Body of pancreas (tissue), 4 donors: ENCODE measurements around the gene PDE9A. TPM values are rescaled to one million over a fixed set of nuclear protein-coding genes. Genes with fewer than 3 reads are reported as not detected.
A peak's percentile ranks its signal among the peaks of the same experiment; 100 is the strongest.

Experiments
- ATAC-seq: fragments of 150-250 bp; one replicate; pipeline ENCODE4 v1.9.1; 2016
- DNase-seq, 4 donors: peaks; one replicate each; pipeline ENCODE4 v3.0.0-alpha.2; 2019
- H3K27ac ChIP-seq, 4 donors: fragments of 200-600 bp; sonication (generic); 1 replicate in 3 of 4; 2 replicates in 1 of 4; pipeline versions ENCODE4 v1.5.1 to v1.6.1; 2016 to 2019; ENCODE audit warnings: mild to moderate bottlenecking in 1 of 4, mixed read lengths in 1 of 4, moderate library complexity in 1 of 4
- H3K27me3 ChIP-seq, 2 donors: fragments of 200-600 bp; sonication (generic); one replicate each; pipeline ENCODE4 v1.6.0; 2016; ENCODE audit warnings: mild to moderate bottlenecking in 1 of 2
- H3K36me3 ChIP-seq, 2 donors: fragments of 200-600 bp; sonication (generic); replicated peaks in 1 of 2; 2 replicates each; pipeline ENCODE4 v1.5.1; 2016; ENCODE audit warnings: low read depth in 2 of 2; ENCODE audit not compliant: insufficient read depth in 1 of 2
- H3K4me1 ChIP-seq: fragments of 200-600 bp; sonication (generic); one replicate; pipeline ENCODE4 v1.6.0; 2016
- H3K4me3 ChIP-seq, 2 donors: fragments of 200-600 bp; sonication (generic); 1 replicate in 1 of 2; 2 replicates in 1 of 2; pipeline ENCODE4 v1.5.1; 2016 to 2019
- H3K9me3 ChIP-seq, 3 donors: fragments of 200-600 bp; sonication (generic); 1 replicate in 2 of 3; 2 replicates in 1 of 3; pipeline ENCODE4 v1.5.1; 2016
- POLR2A ChIP-seq, 3 donors: fragments of 450-650 bp; IDR thresholded peaks; one replicate each; pipeline ENCODE4 v1.6.1; 2016; ENCODE audit warnings: antibody characterized with exemption in 3 of 3, mild to moderate bottlenecking in 2 of 3
- WGBS, 2 donors: methylation state at CpG; one replicate each; pipeline ENCODE4 v1.1.5; 2017; 5-methylcytosine and 5-hydroxymethylcytosine counted together
- intact Hi-C: fragments of 100-400 bp; cut with DNase I; formaldehyde crosslinking; loops from one replicate; pipeline ENCODE4 v1.15.1; 2023
- total RNA-seq, 2 donors: library from RNA; depleted of rRNA; stranded (reverse); fragments of >200 nt; gene quantifications; one replicate each; pipeline ENCODE4 v1.1.0, GENCODE V29; 2016
- TF ChIP-seq, protein P1 (sequence below), 7 experiments: fragments of 450-650 bp in 4 of 7; fragments of 200-600 bp in 3 of 7; sonication (generic) in 3 of 7; IDR thresholded peaks; one replicate each; pipeline ENCODE4 v1.5.1; 2016 to 2019; ENCODE audit warnings: antibody characterized with exemption in 7 of 7

The PDE9A gene
- total RNA-seq, 2 donors from 2014 or later = 5.2 to 7.9 TPM

DNA sequence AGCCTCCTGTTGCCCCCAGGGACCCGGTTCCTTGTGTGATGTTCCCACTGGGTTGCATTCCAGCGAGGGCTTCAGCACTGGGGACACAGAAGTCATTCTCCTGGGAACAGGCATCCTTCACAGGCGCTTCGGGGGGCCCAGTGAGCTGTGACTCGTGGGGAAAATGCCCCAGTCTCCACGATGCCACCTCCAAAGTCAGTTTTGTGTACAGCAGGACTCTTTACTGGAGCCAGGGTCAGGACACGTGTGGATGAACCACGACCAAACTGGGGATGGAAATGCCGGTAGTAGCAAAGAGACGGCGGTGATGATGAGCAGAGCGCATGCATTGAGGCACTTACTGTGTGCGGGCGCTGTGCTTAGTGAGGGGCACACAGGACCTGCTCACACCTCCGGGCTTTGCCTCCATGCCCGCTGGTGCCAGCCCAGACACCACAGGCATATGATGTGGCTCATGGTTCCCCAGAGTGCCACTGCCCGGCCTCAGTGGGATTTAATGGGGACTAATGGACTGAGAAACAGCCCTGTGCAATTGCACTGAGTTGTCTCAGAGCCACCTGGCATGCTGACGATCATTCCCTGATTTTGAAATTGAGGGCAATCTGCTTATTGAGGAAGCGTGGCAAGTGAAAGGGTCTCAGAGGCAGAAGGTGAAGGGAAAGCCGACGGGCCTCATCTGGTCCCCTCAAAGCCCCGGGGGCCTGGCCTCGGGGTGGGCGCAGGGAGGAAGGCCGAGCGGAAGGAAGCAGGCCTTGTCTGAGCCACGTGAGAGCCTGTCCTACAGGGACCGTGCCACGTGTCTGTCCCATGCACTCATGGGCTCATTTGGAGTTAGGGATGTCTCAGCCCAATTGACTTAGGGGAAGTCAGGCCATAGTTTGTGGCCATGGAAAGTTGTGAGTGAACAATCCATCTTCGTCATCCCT, 91.4 kb downstream of the PDE9A start:
- TF ChIP-seq, protein P1, sequence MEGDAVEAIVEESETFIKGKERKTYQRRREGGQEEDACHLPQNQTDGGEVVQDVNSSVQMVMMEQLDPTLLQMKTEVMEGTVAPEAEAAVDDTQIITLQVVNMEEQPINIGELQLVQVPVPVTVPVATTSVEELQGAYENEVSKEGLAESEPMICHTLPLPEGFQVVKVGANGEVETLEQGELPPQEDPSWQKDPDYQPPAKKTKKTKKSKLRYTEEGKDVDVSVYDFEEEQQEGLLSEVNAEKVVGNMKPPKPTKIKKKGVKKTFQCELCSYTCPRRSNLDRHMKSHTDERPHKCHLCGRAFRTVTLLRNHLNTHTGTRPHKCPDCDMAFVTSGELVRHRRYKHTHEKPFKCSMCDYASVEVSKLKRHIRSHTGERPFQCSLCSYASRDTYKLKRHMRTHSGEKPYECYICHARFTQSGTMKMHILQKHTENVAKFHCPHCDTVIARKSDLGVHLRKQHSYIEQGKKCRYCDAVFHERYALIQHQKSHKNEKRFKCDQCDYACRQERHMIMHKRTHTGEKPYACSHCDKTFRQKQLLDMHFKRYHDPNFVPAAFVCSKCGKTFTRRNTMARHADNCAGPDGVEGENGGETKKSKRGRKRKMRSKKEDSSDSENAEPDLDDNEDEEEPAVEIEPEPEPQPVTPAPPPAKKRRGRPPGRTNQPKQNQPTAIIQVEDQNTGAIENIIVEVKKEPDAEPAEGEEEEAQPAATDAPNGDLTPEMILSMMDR (IDR thresholded peaks at IDR 0.05) = no peak
- TF ChIP-seq POLR2A (IDR thresholded peaks at IDR 0.05) = no peak
- no peak for DNase-seq

DNA sequence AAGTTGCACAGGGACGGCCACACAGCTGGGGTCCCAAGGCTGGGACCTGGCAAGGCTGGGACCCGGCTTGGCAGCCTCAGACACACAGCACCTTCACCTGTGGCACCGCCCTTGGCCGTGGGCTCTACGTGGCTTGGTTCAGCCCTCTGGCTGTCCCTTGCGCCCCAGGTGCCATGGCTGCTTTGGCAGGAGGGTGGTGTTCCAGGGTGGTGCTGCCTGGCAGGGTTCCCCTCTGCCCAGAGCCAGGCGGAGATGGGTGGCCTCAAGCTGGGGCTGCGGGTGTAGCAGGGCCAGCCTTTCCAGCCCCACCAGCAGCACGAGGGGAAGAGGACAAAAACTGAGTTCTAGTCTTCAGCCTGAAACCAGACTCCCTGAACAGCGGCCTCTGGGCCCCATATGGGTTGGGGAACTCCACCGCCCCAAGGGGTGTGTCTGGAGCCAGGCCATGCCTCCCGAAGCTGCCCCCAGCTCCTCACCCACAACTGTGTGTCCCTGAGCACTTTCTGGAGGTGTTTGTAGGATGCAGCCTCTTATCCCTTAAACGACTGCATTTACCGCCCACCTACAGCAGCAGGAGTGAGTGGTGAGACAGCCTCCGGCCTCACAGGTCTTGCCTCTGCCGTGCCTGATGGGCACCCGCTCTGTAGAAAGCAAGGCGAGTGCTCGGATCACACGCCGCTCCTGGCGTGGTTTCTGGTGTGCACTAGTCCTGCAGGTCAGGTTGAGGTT, 92.3 kb downstream of the PDE9A start:
- 80 to 81% methylated on average over 10 to 21 of the region's 22 CpGs for WGBS, 2 donors
- Histone ChIP-seq H3K27me3 (no peaks in the 10 kb centered on the region), H3K9me3 (no peaks in the 10 kb centered on the region), H3K36me3 (no peaks in the 10 kb centered on the region), H3K4me1 (peaks cover 18% of the 10 kb centered on the region), H3K27ac (no peak overlapping the region), H3K4me3 (no peak overlapping the region)
- no peak for TF ChIP-seq POLR2A (IDR thresholded peaks at IDR 0.05)
- TF ChIP-seq, protein P1 (IDR thresholded peaks at IDR 0.05) = no peak
- intact Hi-C loops = no loop called here
- ATAC-seq = no peak
- DNase-seq = no peak

More for the DNA sequence above, 91.4 kb downstream of the PDE9A start:
- no peaks in the 10 kb centered on the region for H3K36me3 ChIP-seq
- H3K4me3 ChIP-seq = no peak overlapping the region
- H3K27me3 ChIP-seq = no peaks in the 10 kb centered on the region
- H3K4me1 ChIP-seq = peaks cover 18% of the 10 kb centered on the region
- no peak overlapping the region for H3K27ac ChIP-seq
- intact Hi-C loops = no loop called here
- ATAC-seq = no peak
- 68 to 71% methylated on average over 21 to 30 of the region's 30 CpGs for WGBS, 2 donors
- H3K9me3 ChIP-seq = no peaks in the 10 kb centered on the region

DNA sequence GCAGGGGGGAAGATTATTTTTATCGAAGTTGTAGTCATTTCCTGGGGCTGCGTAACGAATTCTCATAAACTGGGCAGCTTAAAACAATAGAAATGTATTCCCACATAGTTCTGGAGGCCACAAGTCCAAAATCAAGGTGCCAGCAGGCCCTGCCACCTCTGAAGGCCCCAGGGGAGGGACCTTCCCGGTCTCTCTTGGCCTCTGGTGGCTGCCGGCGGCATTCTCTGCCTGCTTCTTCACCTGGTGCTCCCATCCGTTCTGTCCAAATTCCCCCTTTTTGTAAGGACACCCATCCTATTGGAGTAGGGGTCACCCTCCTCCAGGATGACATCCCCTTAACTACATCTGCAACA, 92.8 kb downstream of the PDE9A start:
- no peak overlapping the region for H3K27ac ChIP-seq
- intact Hi-C loops = no loop called here
- H3K4me1 ChIP-seq = peaks cover 18% of the 10 kb centered on the region

DNA sequence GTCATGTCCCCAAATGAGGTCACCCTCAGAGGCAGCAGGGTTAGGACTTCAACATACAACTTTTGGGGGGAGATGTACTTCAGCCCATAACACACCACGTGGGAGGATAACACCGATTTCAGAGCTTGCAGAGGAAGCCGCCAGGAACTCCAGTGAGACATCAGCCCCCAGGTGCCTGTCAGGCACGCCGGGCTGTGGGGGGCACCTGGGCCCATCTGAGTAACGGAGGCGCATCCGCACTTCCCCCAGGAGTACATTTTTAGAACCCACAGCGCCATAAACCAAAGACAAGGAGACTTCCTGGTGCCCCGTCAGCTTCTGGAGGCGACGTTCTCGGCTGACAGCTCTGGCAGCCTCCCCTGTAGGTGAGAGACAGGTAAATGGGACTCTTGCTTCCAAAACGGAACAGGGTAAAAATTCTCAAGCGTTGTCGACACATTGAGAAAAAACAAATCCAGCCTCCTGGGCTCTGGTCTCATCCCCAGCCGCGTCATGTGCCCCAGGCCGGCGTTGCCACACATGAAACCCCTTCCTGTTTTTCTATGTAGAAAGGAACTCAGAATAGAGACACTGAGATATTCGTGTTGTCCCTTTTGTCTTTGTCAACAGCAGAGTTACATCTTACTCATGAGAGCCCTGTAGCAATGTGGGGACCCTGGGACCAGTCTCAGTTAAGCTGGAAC, 93.3 kb downstream of the PDE9A start:
- H3K4me3 ChIP-seq = no peak overlapping the region
- H3K4me1 ChIP-seq = peaks cover 18% of the 10 kb centered on the region
- peak overlapping the region in 2 of 4 donors; percentile 48 to 52 for H3K27ac ChIP-seq
- TF ChIP-seq POLR2A (IDR thresholded peaks at IDR 0.05) = no peak
- TF ChIP-seq, protein P1 (IDR thresholded peaks at IDR 0.05) = no peak
- peak in 1 of 4 donors; percentile 34 for DNase-seq
- intact Hi-C loops = no loop called here
- H3K9me3 ChIP-seq = no peaks in the 10 kb centered on the region
- no peaks in the 10 kb centered on the region for H3K27me3 ChIP-seq
- WGBS, 2 donors = 64 to 82% methylated on average over 14 to 21 of the region's 21 CpGs
- ATAC-seq = no peak
- H3K36me3 ChIP-seq = no peaks in the 10 kb centered on the region

More for the DNA sequence above, 92.8 kb downstream of the PDE9A start:
- ATAC-seq (no peak), DNase-seq (no peak)
- H3K4me3 ChIP-seq = no peak overlapping the region
- H3K36me3 ChIP-seq = no peaks in the 10 kb centered on the region
- no peak for TF ChIP-seq POLR2A (IDR thresholded peaks at IDR 0.05)
- TF ChIP-seq, protein P1 (IDR thresholded peaks at IDR 0.05) = no peak
- WGBS, 2 donors = 83 to 84% methylated on average over 7 of the region's 7 CpGs
- H3K27me3 ChIP-seq = no peaks in the 10 kb centered on the region
- H3K9me3 ChIP-seq = no peaks in the 10 kb centered on the region
